IMR-90 (cell line): ENCODE results near the gene RYR3. TPM values are rescaled to one million over a fixed set of nuclear protein-coding genes. Genes with fewer than 3 reads are reported as not detected.

ENCODE experiments used
- ATAC-seq: fragments of 200-7000 bp; cut with Tn5 transposase; 2 replicates; pipeline ENCODE4 v1.9.1; 2020; ENCODE audit warnings: low read depth, mild to moderate bottlenecking, moderate library complexity
- BruUV-seq: library from RNA; stranded (reverse); fragments of 400-500 nt; replicated peaks from 2 replicates; lab custom pipeline; 2021; lab: Mats Ljungman, UMichigan
- CTCF ChIA-PET: fragments of 300-600 bp; formaldehyde crosslinking; extraction: SDS; loops from one replicate; lab custom pipeline; 2021; ENCODE audit warnings: antibody characterized with exemption; lab: Yijun Ruan, JAX
- POLR2A ChIA-PET: fragments of 300-600 bp; sonication (Branson Sonifier 250); formaldehyde crosslinking; loops from one replicate; lab custom pipeline; 2022; ENCODE audit warnings: antibody characterized with exemption; ENCODE audit not compliant: unreplicated experiment; lab: Charles Lee
- DNase-seq: peaks from one replicate; pipeline ENCODE4 v3.0.0; 2013
- H2AFZ ChIP-seq: replicated peaks from 2 replicates; pipeline ENCODE3; 2013; ENCODE audit warnings: low read length, mild to moderate bottlenecking; ENCODE audit not compliant: poor library complexity
- H2AK5ac ChIP-seq: 2 replicates; pipeline ENCODE4 v1.6.1; 2013; ENCODE audit warnings: low read depth, low read length, inconsistent platforms
- H2AK9ac ChIP-seq: replicated peaks from 2 replicates; pipeline ENCODE3; 2013; ENCODE audit warnings: mild to moderate bottlenecking, low read depth, low read length, moderate library complexity; ENCODE audit not compliant: poor library complexity
- H2BK120ac ChIP-seq: 2 replicates; pipeline ENCODE4 v1.6.1; 2013; ENCODE audit warnings: low read depth, low read length, inconsistent platforms
- H2BK15ac ChIP-seq: 3 replicates; pipeline ENCODE4 v1.6.1; 2013; ENCODE audit warnings: low read depth, low read length, inconsistent platforms
- H2BK20ac ChIP-seq: 2 replicates; pipeline ENCODE4 v1.6.1; 2013; ENCODE audit warnings: low read depth, mild to moderate bottlenecking, inconsistent platforms, low read length, moderate library complexity
- H2BK5ac ChIP-seq: 2 replicates; pipeline ENCODE4 v1.6.1; 2013; ENCODE audit warnings: mild to moderate bottlenecking, low read depth, low read length, inconsistent platforms; ENCODE audit not compliant: poor library complexity, severe bottlenecking
- H3K14ac ChIP-seq: replicated peaks from 2 replicates; pipeline ENCODE4 v1.6.1; 2013; ENCODE audit warnings: low read depth, low read length, inconsistent platforms
- H3K18ac ChIP-seq: 2 replicates; pipeline ENCODE4 v1.6.1; 2013; ENCODE audit warnings: low read depth, low read length, control low read depth
- H3K23ac ChIP-seq: 2 replicates; pipeline ENCODE4 v1.6.1; 2013; ENCODE audit warnings: low read depth, low read length, inconsistent platforms
- H3K27ac ChIP-seq: 2 replicates; pipeline ENCODE4 v1.5.1; 2013; ENCODE audit warnings: mild to moderate bottlenecking, control low read depth, low read length; ENCODE audit not compliant: insufficient read depth
- H3K27me3 ChIP-seq: 2 replicates; pipeline ENCODE4 v1.6.1; 2013; ENCODE audit warnings: low read length; ENCODE audit not compliant: control insufficient read depth, insufficient read depth
- H3K36me3 ChIP-seq: 2 replicates; pipeline ENCODE4 v1.6.1; 2013; ENCODE audit warnings: low read length, mixed read lengths; ENCODE audit not compliant: control insufficient read depth, insufficient read depth
- H3K4ac ChIP-seq: 2 replicates; pipeline ENCODE4 v1.6.1; 2013; ENCODE audit warnings: low read depth, low read length, inconsistent platforms
- H3K4me1 ChIP-seq: 2 replicates; pipeline ENCODE4 v1.6.1; 2013; ENCODE audit warnings: low read length, mixed read lengths; ENCODE audit not compliant: control insufficient read depth, insufficient read depth
- H3K4me2 ChIP-seq: 2 replicates; pipeline ENCODE4 v1.6.1; 2013; ENCODE audit warnings: low read depth, mild to moderate bottlenecking, control low read depth, low read length, moderate library complexity
- H3K4me3 ChIP-seq: 2 replicates; pipeline ENCODE4 v1.5.1; 2013; ENCODE audit warnings: low read depth, mild to moderate bottlenecking, control low read depth, low read length, moderate library complexity; ENCODE audit not compliant: insufficient read depth
- H3K56ac ChIP-seq: 2 replicates; pipeline ENCODE4 v1.6.1; 2013; ENCODE audit warnings: low read length, inconsistent platforms; ENCODE audit not compliant: insufficient read depth; ENCODE audit errors: extremely low read depth
- H3K79me1 ChIP-seq, 2 experiments: 2 replicates each; pipeline ENCODE4 v1.6.1; 2013; ENCODE audit warnings: low read length in 2 of 2, inconsistent platforms in 1 of 2, low read depth in 1 of 2
- H3K9ac ChIP-seq: 2 replicates; pipeline ENCODE4 v1.6.1; 2013; ENCODE audit warnings: low read depth, low read length, control low read depth
- H3K9me1 ChIP-seq: 2 replicates; pipeline ENCODE4 v1.6.1; 2013; ENCODE audit warnings: low read length, inconsistent platforms; ENCODE audit not compliant: insufficient read depth
- H3K9me3 ChIP-seq: 2 replicates; pipeline ENCODE4 v1.6.1; 2013; ENCODE audit warnings: low read length; ENCODE audit not compliant: control insufficient read depth, insufficient read depth
- H4K20me1 ChIP-seq: 2 replicates; pipeline ENCODE4 v1.6.1; 2013; ENCODE audit warnings: low read length, inconsistent platforms; ENCODE audit not compliant: insufficient read depth
- H4K5ac ChIP-seq: 2 replicates; pipeline ENCODE4 v1.6.1; 2013; ENCODE audit warnings: mild to moderate bottlenecking, low read depth, low read length, control low read depth
- H4K8ac ChIP-seq, 2 experiments: 2 replicates each; pipeline ENCODE4 v1.6.1; 2013; ENCODE audit warnings: low read depth in 2 of 2, low read length in 2 of 2, control low read depth in 1 of 2, inconsistent platforms in 1 of 2
- H4K91ac ChIP-seq: 2 replicates; pipeline ENCODE4 v1.6.1; 2013; ENCODE audit warnings: low read depth, low read length, inconsistent platforms; ENCODE audit not compliant: insufficient read depth
- BHLHE40 ChIP-seq: fragments of 150-350 bp; IDR thresholded peaks from 2 replicates; pipeline ENCODE4 v1.6.1; 2016; ENCODE audit warnings: mild to moderate bottlenecking, low read depth, low read length
- CHD1 ChIP-seq: IDR thresholded peaks from 2 replicates; pipeline ENCODE4 v1.6.1; 2012; ENCODE audit warnings: low read depth, low read length, improper control_type of control experiment
- CTCF ChIP-seq: conservative IDR thresholded peaks from 2 replicates; pipeline ENCODE4 v1.5.1; 2012; ENCODE audit warnings: mild to moderate bottlenecking, low read depth, low read length, improper control_type of control experiment
- FOS ChIP-seq: fragments of 150-350 bp; IDR thresholded peaks from 2 replicates; pipeline ENCODE4 v1.6.1; 2016; ENCODE audit warnings: low read depth, low read length
- MAFK ChIP-seq: IDR thresholded peaks from 2 replicates; pipeline ENCODE4 v1.6.1; 2012; ENCODE audit warnings: low read depth, low read length, improper control_type of control experiment
- MAZ ChIP-seq: IDR thresholded peaks from 2 replicates; pipeline ENCODE4 v1.6.1; 2012; ENCODE audit warnings: low read depth, mild to moderate bottlenecking, low read length, improper control_type of control experiment, moderate library complexity, borderline replicate concordance
- NFE2L2 ChIP-seq: fragments of 150-350 bp; IDR thresholded peaks from 2 replicates; pipeline ENCODE4 v1.6.1; 2016; ENCODE audit warnings: low read depth, mild to moderate bottlenecking, low read length
- RAD21 ChIP-seq: IDR thresholded peaks from 2 replicates; pipeline ENCODE4 v1.6.1; 2012; ENCODE audit warnings: low read length, improper control_type of control experiment
- RCOR1 ChIP-seq: IDR thresholded peaks from 2 replicates; pipeline ENCODE4 v1.6.1; 2012; ENCODE audit warnings: mild to moderate bottlenecking, low read length, improper control_type of control experiment; ENCODE audit not compliant: insufficient replicate concordance
- RFX5 ChIP-seq: IDR thresholded peaks from 2 replicates; pipeline ENCODE4 v1.8.0; 2012; ENCODE audit warnings: low read depth, mild to moderate bottlenecking, low read length, moderate library complexity
- SMC3 ChIP-seq: fragments of 150-350 bp; IDR thresholded peaks from 2 replicates; pipeline ENCODE4 v1.6.1; 2016; ENCODE audit warnings: low read depth, mild to moderate bottlenecking, antibody characterized with exemption, low read length, moderate library complexity
- WGBS, 2 experiments: methylation state at CpG; one replicate each; pipeline versions ENCODE4 v1.1.5 to v1.1.7; 2013; ENCODE audit warnings: missing lambda C conversion rate in 2 of 2; ENCODE audit not compliant: insufficient read length in 1 of 2; ENCODE audit errors: extremely low coverage in 2 of 2; 5-methylcytosine and 5-hydroxymethylcytosine counted together
- dilution Hi-C: fragments of 300-500 bp; cut with HindIII; formaldehyde crosslinking; loops from one replicate; pipeline ENCODE4 v1.14.3; 2018; ENCODE audit warnings: low sequenced_read_pairs; ENCODE audit not compliant: unreplicated experiment
- in situ Hi-C: fragments of 300-500 bp; cut with MboI; formaldehyde crosslinking; loops from 3 replicates; pipeline ENCODE4 v1.14.3; 2019; ENCODE audit warnings: low sequenced_read_pairs, inconsistent platforms, mixed read lengths
- intact Hi-C: fragments of 100-400 bp; cut with micrococcal nuclease; formaldehyde crosslinking; loops from 2 replicates; pipeline ENCODE4 v1.10.0; 2022
- polyA plus RNA-seq, 3 experiments: library from polyadenylated mRNA; depleted of rRNA; stranded (reverse); fragments of >200 nt; gene quantifications; 2 replicates each; pipeline ENCODE4 v1.2.3, GENCODE V29; 2012; ENCODE audit warnings: low replicate concordance in 1 of 3
- total RNA-seq: library from RNA; depleted of rRNA; stranded (reverse); fragments of >200 nt; gene quantifications from 2 replicates; pipeline ENCODE4 v1.2.3, GENCODE V29; 2012
- TF ChIP-seq, protein P1 (sequence below): fragments of 150-350 bp; IDR thresholded peaks from 2 replicates; pipeline ENCODE4 v1.6.1; 2017; ENCODE audit warnings: mild to moderate bottlenecking, antibody characterized with exemption, low read length, low read depth
- TF ChIP-seq, protein P2 (sequence below): fragments of 150-350 bp; IDR thresholded peaks from 2 replicates; pipeline ENCODE4 v1.6.1; 2016; ENCODE audit warnings: low read depth, mild to moderate bottlenecking, low read length, moderate library complexity, borderline replicate concordance

Gene RYR3
- total and polyA plus RNA-seq, 2 of the 4 experiments (the other 2 are of a cell fraction) = 0.18 TPM; not detected in 1

DNA sequence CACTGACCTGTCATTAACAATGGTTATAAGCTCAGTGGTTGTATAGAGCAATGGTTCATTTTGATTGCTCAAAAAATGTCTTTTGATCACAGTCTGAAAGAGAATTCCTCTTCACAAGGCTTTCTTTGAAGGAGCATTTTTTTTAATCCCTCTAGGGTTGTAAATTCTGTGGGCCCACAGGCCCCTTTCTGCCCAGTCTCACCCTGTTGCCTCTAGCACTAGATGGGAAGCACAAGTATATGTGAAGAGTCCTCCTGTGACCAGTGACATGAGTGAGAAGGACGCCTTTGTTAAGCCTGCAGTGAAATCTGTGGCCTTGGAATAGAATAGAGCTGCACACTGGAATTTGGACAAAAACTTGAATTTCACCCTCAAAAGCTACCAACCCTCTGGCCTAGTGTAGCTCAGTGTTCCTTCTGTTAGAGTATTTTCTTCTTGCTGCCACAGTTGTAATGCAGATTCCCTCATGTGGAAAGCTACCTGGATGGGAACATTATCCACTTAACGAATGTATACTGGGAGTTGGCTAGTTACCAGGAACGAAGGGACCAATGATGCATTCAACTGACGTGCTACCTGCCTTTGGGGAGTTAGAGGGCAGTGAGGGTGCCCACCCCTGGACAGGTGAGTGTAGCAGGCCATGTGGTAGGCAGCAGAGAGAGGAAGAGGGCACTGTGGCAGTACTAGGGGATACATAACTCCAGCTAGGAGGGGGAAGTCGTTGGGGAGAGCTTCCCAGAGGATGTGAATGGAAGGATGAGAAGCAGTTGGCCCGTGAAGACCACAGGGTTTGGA is 28.3 kb upstream of the RYR3 start:
- in situ Hi-C loops = no loop called here
- CTCF ChIA-PET = interaction anchor here (1.7 kb wide), 1 partner anchor 10 kb away, joined by 6 read pairs; no protein-coding TSS in a partner anchor

More for the DNA sequence above, 28.3 kb upstream of the RYR3 start:
- H2AK9ac ChIP-seq = no peak overlapping the region
- no peak overlapping the region for H2BK5ac ChIP-seq
- H2BK20ac ChIP-seq = no peak overlapping the region
- 21% methylated on average over 4 of the region's 6 CpGs; no CpG with 5 or more reads in 1 of the 2 experiments for whole genome bisulfite sequencing, 2 experiments
- no peaks in the 10 kb centered on the region for H3K36me3 ChIP-seq
- DNase-seq = no peak
- no peak overlapping the region for H3K56ac ChIP-seq
- TF ChIP-seq NFE2L2 = no peak
- no peak for TF ChIP-seq RFX5
- no peak for TF ChIP-seq RCOR1
- no peak for TF ChIP-seq CHD1
- no peak for TF ChIP-seq MAFK
- TF ChIP-seq, protein P1, sequence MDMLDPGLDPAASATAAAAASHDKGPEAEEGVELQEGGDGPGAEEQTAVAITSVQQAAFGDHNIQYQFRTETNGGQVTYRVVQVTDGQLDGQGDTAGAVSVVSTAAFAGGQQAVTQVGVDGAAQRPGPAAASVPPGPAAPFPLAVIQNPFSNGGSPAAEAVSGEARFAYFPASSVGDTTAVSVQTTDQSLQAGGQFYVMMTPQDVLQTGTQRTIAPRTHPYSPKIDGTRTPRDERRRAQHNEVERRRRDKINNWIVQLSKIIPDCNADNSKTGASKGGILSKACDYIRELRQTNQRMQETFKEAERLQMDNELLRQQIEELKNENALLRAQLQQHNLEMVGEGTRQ = no peak
- TF ChIP-seq, protein P2, sequence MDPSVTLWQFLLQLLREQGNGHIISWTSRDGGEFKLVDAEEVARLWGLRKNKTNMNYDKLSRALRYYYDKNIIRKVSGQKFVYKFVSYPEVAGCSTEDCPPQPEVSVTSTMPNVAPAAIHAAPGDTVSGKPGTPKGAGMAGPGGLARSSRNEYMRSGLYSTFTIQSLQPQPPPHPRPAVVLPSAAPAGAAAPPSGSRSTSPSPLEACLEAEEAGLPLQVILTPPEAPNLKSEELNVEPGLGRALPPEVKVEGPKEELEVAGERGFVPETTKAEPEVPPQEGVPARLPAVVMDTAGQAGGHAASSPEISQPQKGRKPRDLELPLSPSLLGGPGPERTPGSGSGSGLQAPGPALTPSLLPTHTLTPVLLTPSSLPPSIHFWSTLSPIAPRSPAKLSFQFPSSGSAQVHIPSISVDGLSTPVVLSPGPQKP = no peak
- no peak for TF ChIP-seq CTCF
- no peak for TF ChIP-seq SMC3
- TF ChIP-seq MAZ = no peak
- no peak for TF ChIP-seq FOS
- TF ChIP-seq BHLHE40 = no peak
- TF ChIP-seq RAD21 = no peak
- no peak overlapping the region for H2BK120ac ChIP-seq
- no peak overlapping the region for H2BK15ac ChIP-seq
- H3K9me3 ChIP-seq = no peaks in the 10 kb centered on the region
- H3K23ac ChIP-seq = no peak overlapping the region
- no peaks in the 10 kb centered on the region for H3K27me3 ChIP-seq
- no peak overlapping the region for H3K18ac ChIP-seq
- H4K5ac ChIP-seq = no peak overlapping the region
- BruUV-seq = no TSS peak
- H3K9me1 ChIP-seq = no peaks in the 10 kb centered on the region
- no peaks in the 10 kb centered on the region for H4K20me1 ChIP-seq
- H2AFZ ChIP-seq = no peak overlapping the region
- no peak overlapping the region for H3K4ac ChIP-seq
- intact Hi-C loops (no loop called here), dilution Hi-C loops (no loop called here)
- no peak overlapping the region for H3K4me3 ChIP-seq
- H3K27ac ChIP-seq = no peak overlapping the region
- H4K91ac ChIP-seq = no peak overlapping the region
- H3K14ac ChIP-seq = no peak overlapping the region
- no peaks in the 10 kb centered on the region for H3K79me1 ChIP-seq
- no peak for ATAC-seq
- H3K4me1 ChIP-seq = no peaks in the 10 kb centered on the region
- POLR2A ChIA-PET = no interaction called here
- no peak overlapping the region for H2AK5ac ChIP-seq
- no peak overlapping the region for H3K4me2 ChIP-seq
- no peak overlapping the region for H4K8ac ChIP-seq
- H3K9ac ChIP-seq = no peak overlapping the region
